Fibroblast of lung (primary cell): ENCODE data around the gene G6PC2. TPM values are rescaled to one million over a fixed set of nuclear protein-coding genes. Genes with fewer than 3 reads are reported as not detected.

Source experiments
- DNase-seq, 2 donors: peaks; one replicate each; pipeline versions ENCODE4 v3.0.0 to v3.0.0-alpha.2; 2010; ENCODE audit warnings: low read depth in 2 of 2
- H2AFZ ChIP-seq: 2 replicates; pipeline ENCODE4 v1.5.1; 2012; ENCODE audit warnings: low read length, control low read depth, inconsistent platforms
- H3K27ac ChIP-seq: 2 replicates; pipeline ENCODE4 v1.5.1; 2011; ENCODE audit warnings: low read length, control low read depth; ENCODE audit not compliant: insufficient read depth
- H3K27me3 ChIP-seq: 2 replicates; pipeline ENCODE4 v1.5.1; 2011; ENCODE audit warnings: mild to moderate bottlenecking, low read length; ENCODE audit not compliant: control insufficient read depth, insufficient read depth
- H3K36me3 ChIP-seq: 2 replicates; pipeline ENCODE4 v1.5.1; 2011; ENCODE audit warnings: low read length; ENCODE audit not compliant: control insufficient read depth, insufficient read depth
- H3K4me1 ChIP-seq: 2 replicates; pipeline ENCODE4 v1.5.1; 2011; ENCODE audit warnings: low read length; ENCODE audit not compliant: control insufficient read depth, insufficient read depth; ENCODE audit errors: extremely low read depth
- H3K4me2 ChIP-seq: 2 replicates; pipeline ENCODE4 v1.5.1; 2011; ENCODE audit warnings: low read length, control low read depth; ENCODE audit not compliant: insufficient read depth; ENCODE audit errors: extremely low read depth
- H3K4me3 ChIP-seq, 4 experiments: fragments of 200-600 bp in 1 of 4; sonication (generic) in 1 of 4; replicated peaks in 1 of 4; 2 replicates each; pipeline ENCODE4 v1.5.1; 2011 to 2016; ENCODE audit warnings: low read length in 4 of 4, low read depth in 3 of 4, mild to moderate bottlenecking in 3 of 4, control low read depth in 2 of 4, inconsistent platforms in 1 of 4, mixed read lengths in 1 of 4; ENCODE audit not compliant: insufficient read depth in 1 of 4; ENCODE audit errors: control extremely low read depth in 1 of 4
- H3K79me2 ChIP-seq: 2 replicates; pipeline ENCODE4 v1.5.1; 2012; ENCODE audit warnings: mild to moderate bottlenecking, low read length, inconsistent platforms; ENCODE audit not compliant: control insufficient read depth, insufficient read depth
- H3K9ac ChIP-seq: 2 replicates; pipeline ENCODE4 v1.5.1; 2011; ENCODE audit warnings: mild to moderate bottlenecking, low read length, control low read depth; ENCODE audit not compliant: insufficient read depth
- H3K9me3 ChIP-seq: 2 replicates; pipeline ENCODE4 v1.5.1; 2012; ENCODE audit warnings: low read depth, low read length; ENCODE audit not compliant: control insufficient read depth, insufficient read depth
- H4K20me1 ChIP-seq: 2 replicates; pipeline ENCODE4 v1.5.1; 2011; ENCODE audit warnings: low read length; ENCODE audit not compliant: control insufficient read depth, insufficient read depth; ENCODE audit errors: extremely low read depth
- CTCF ChIP-seq, 2 donors: IDR thresholded peaks in 1 of 2; conservative IDR thresholded peaks in 1 of 2; 1 replicate in 1 of 2; 2 replicates in 1 of 2; pipeline ENCODE4 v1.5.1; 2011 to 2012; ENCODE audit warnings: low read length in 2 of 2, control low read depth in 1 of 2, inconsistent platforms in 1 of 2, low read depth in 1 of 2, mild to moderate bottlenecking in 1 of 2
- EZH2 ChIP-seq: IDR thresholded peaks from 2 replicates; pipeline ENCODE4 v1.5.1; 2012; ENCODE audit warnings: low read length, control low read depth, mild to moderate bottlenecking; ENCODE audit errors: missing control alignments
- polyA plus RNA-seq, 2 donors: library from polyadenylated mRNA; depleted of rRNA in 1 of 2; stranded (reverse) in 1 of 2; unstranded in 1 of 2; fragments of >200 nt; gene quantifications; 2 replicates each; pipeline ENCODE4 v1.2.1, GENCODE V29; 2011 to 2012; ENCODE audit warnings: missing spikeins in 1 of 2
- total RNA-seq: library from RNA; depleted of rRNA; stranded (reverse); fragments of >200 nt; gene quantifications from 2 replicates; pipeline ENCODE4 v1.2.1, GENCODE V29; 2014

G6PC2 gene
- total and polyA plus RNA-seq, 2 donors (not counting 1 experiment from before 2014, with no cell fraction given): not detected

DNA sequence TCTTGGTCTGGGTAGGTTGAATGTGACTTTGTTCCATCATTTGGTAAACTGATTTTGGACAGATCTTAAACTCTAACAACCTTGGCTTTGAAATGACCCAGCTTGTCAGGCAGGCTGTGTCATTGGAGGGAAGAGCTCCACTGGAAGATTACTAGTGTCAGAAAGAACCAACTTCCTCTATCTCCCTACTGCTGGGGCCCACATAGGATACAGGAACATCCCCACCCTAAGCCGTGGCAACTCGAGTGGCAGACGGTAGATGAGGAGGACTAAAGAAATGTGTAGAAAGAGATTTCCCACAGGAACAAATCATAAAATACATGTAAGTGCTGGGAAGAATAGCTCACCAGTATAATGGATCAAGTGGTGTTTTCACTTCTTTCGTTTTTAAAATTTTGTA is 4.3 kb upstream of the G6PC2 start:
- H3K36me3 ChIP-seq: no peaks in the 10 kb centered on the region
- no peak for DNase-seq
- no peak overlapping the region for H3K27ac ChIP-seq
- no peaks in the 10 kb centered on the region for H3K79me2 ChIP-seq
- no peak overlapping the region for H3K4me3 ChIP-seq
- no peak overlapping the region for H3K9ac ChIP-seq
- H3K27me3 ChIP-seq: no peaks in the 10 kb centered on the region
- H3K4me1 ChIP-seq: no peaks in the 10 kb centered on the region
- H3K4me2 ChIP-seq: no peak overlapping the region
- H4K20me1 ChIP-seq: no peaks in the 10 kb centered on the region
- H3K9me3 ChIP-seq: no peaks in the 10 kb centered on the region
- H2AFZ ChIP-seq: no peak overlapping the region
- no peak for TF ChIP-seq CTCF (conservative IDR thresholded peaks at IDR 0.05 in 1 of 2, IDR thresholded peaks at IDR 0.05 in 1 of 2; ENCODE audit: low read depth in 1 of 2, low read length in 2 of 2)
- TF ChIP-seq EZH2: no peak

GRCh38 chr2:168897449-168897848 is 3.6 kb upstream of the G6PC2 start:
- Histone ChIP-seq H3K36me3 (no peaks in the 10 kb centered on the region), H3K9me3 (no peaks in the 10 kb centered on the region), H3K4me3 (no peak overlapping the region), H2AFZ (no peak overlapping the region), H4K20me1 (no peaks in the 10 kb centered on the region), H3K27me3 (no peaks in the 10 kb centered on the region), H3K27ac (no peak overlapping the region), H3K79me2 (no peaks in the 10 kb centered on the region), H3K9ac (no peak overlapping the region), H3K4me2 (no peak overlapping the region), H3K4me1 (no peaks in the 10 kb centered on the region)
- TF ChIP-seq CTCF (conservative IDR thresholded peaks at IDR 0.05 in 1 of 2, IDR thresholded peaks at IDR 0.05 in 1 of 2; ENCODE audit: low read depth in 1 of 2, low read length in 2 of 2) (no peak), EZH2 (no peak)
- no peak for DNase-seq

GRCh38 chr2:168903888-168904287 is 2.8 kb downstream of the G6PC2 start:
- DNase-seq: no peak
- H3K27ac ChIP-seq: no peak overlapping the region
- H3K27me3 ChIP-seq: peaks cover 5% of the 10 kb centered on the region
- H3K79me2 ChIP-seq: no peaks in the 10 kb centered on the region
- no peak overlapping the region for H3K4me2 ChIP-seq
- H3K4me1 ChIP-seq: no peaks in the 10 kb centered on the region
- H4K20me1 ChIP-seq: no peaks in the 10 kb centered on the region
- H3K9ac ChIP-seq: no peak overlapping the region
- no peaks in the 10 kb centered on the region for H3K9me3 ChIP-seq
- H3K36me3 ChIP-seq: no peaks in the 10 kb centered on the region
- no peak overlapping the region for H3K4me3 ChIP-seq
- TF ChIP-seq CTCF (conservative IDR thresholded peaks at IDR 0.05 in 1 of 2, IDR thresholded peaks at IDR 0.05 in 1 of 2; ENCODE audit: low read depth in 1 of 2, low read length in 2 of 2): no peak
- no peak for TF ChIP-seq EZH2
- no peak overlapping the region for H2AFZ ChIP-seq
